Left lung (tissue), 10 donors: ENCODE measurements around the gene DDX11. TPM values are rescaled to one million over a fixed set of nuclear protein-coding genes. Genes with fewer than 3 reads are reported as not detected.
"Not testable (repeated sequence)": the region's sequence is repeated elsewhere in the genome, so short reads cannot be mapped to it uniquely, and the experiment has no call there.

Experiments
- ATAC-seq: fragments of 200-7000 bp; cut with Tn5 transposase; one replicate; pipeline ENCODE4 v1.9.1; 2020; ENCODE audit warnings: moderate library complexity
- DNase-seq, 4 donors: peaks; one replicate each; pipeline ENCODE4 v3.0.0-alpha.2; 2013 to 2020
- H3K27ac ChIP-seq, 2 donors: fragments of 200-600 bp; sonication (generic) in 1 of 2; one replicate each; pipeline versions ENCODE4 v1.5.0 to v1.8.0; 2020 to 2021
- H3K27me3 ChIP-seq, 2 donors: fragments of 200-600 bp; sonication (generic) in 1 of 2; one replicate each; pipeline versions ENCODE4 v1.5.0 to v1.8.0; 2020 to 2021
- H3K36me3 ChIP-seq, 2 donors: fragments of 200-600 bp; sonication (generic) in 1 of 2; one replicate each; pipeline versions ENCODE4 v1.5.0 to v1.8.0; 2020 to 2021
- H3K4me1 ChIP-seq, 2 donors: fragments of 200-600 bp; one replicate each; pipeline ENCODE4 v1.8.0; 2021
- H3K4me3 ChIP-seq, 2 donors: fragments of 200-600 bp; sonication (generic) in 1 of 2; one replicate each; pipeline versions ENCODE4 v1.5.0 to v1.8.0; 2020 to 2021; ENCODE audit warnings: mild to moderate bottlenecking in 1 of 2
- H3K9me3 ChIP-seq, 2 donors: fragments of 200-600 bp; sonication (generic) in 1 of 2; one replicate each; pipeline versions ENCODE4 v1.5.0 to v1.8.0; 2020 to 2021
- CTCF ChIP-seq, 2 donors: fragments of 200-600 bp; sonication (generic) in 1 of 2; IDR thresholded peaks; one replicate each; pipeline versions ENCODE4 v1.5.0 to v1.8.0; 2021; ENCODE audit warnings: antibody characterized with exemption in 2 of 2
- intact Hi-C, 2 donors: fragments of 100-400 bp; cut with DNase I; formaldehyde crosslinking; loops; one replicate each; pipeline versions ENCODE4 v1.11.2 to v1.14.2; 2022
- polyA plus RNA-seq, 6 donors: library from polyadenylated mRNA; unstranded; fragments of 120-200 nt; gene quantifications; one replicate each; pipeline ENCODE4 v1.2.1, GENCODE V29; 2013; ENCODE audit not compliant: insufficient read length in 6 of 6
- total RNA-seq, 2 donors: library from RNA; stranded (reverse); fragmentation: NEBNext Ultra II Directional; extraction: Animal tissue kit (Norgen Biotek cat#: 25700); gene quantifications; one replicate each; pipeline ENCODE4 v1.2.1, GENCODE V29; 2021
- donor health status: DM: no; HTN: yes; CAD: no.
- donor health status: DM: no; HTN: no; CAD: no.

DDX11 gene
- total and polyA plus RNA-seq, 8 donors = 42.0 to 109 (median 72.6) TPM

- DNase-seq, H3K36me3 ChIP-seq, intact Hi-C loops, ATAC-seq, H3K9me3 ChIP-seq, H3K27ac ChIP-seq, H3K4me1 ChIP-seq, H3K27me3 ChIP-seq, H3K4me3 ChIP-seq: not testable (repeated sequence)
Measured at GRCh38 chr12:31053944-31054343, 19.7 kb upstream of the DDX11 start.

GRCh38 chr12:31057671-31058070, 16.0 kb upstream of the DDX11 start:
- H3K27ac ChIP-seq = no peak overlapping the region
- no peaks in the 10 kb centered on the region for H3K36me3 ChIP-seq
- intact Hi-C loops = no loop called here
- no peak for TF ChIP-seq CTCF (IDR thresholded peaks at IDR 0.05)
- H3K4me1 ChIP-seq = no peaks in the 10 kb centered on the region
- no peak for ATAC-seq
- no peaks in the 10 kb centered on the region for H3K9me3 ChIP-seq
- no peaks in the 10 kb centered on the region for H3K27me3 ChIP-seq
- DNase-seq = no peak
- H3K4me3 ChIP-seq = no peak overlapping the region

- DNase-seq, H3K27me3 ChIP-seq, H3K36me3 ChIP-seq, H3K27ac ChIP-seq, ATAC-seq, H3K4me3 ChIP-seq, H3K9me3 ChIP-seq, H3K4me1 ChIP-seq, intact Hi-C loops: not testable (repeated sequence)
Measured at GRCh38 chr12:31066196-31066595, 7.5 kb upstream of the DDX11 start.

- DNase-seq, H3K27me3 ChIP-seq, H3K27ac ChIP-seq, H3K4me3 ChIP-seq, H3K4me1 ChIP-seq, intact Hi-C loops, H3K36me3 ChIP-seq, H3K9me3 ChIP-seq, ATAC-seq: not testable (repeated sequence)
Measured at GRCh38 chr12:31067656-31068055, 6.0 kb upstream of the DDX11 start.

- DNase-seq, ATAC-seq, intact Hi-C loops: not testable (repeated sequence)
Measured at GRCh38 chr12:31070971-31071740, 2.5 kb upstream of the DDX11 start.

GRCh38 chr12:31072962-31073361, 698 bp upstream of the DDX11 start:
- H3K36me3 ChIP-seq, H3K4me1 ChIP-seq, H3K27me3 ChIP-seq, H3K9me3 ChIP-seq, DNase-seq, intact Hi-C loops, H3K27ac ChIP-seq: not testable (repeated sequence)
- H3K4me3 ChIP-seq = peak overlapping the region; percentile 63 to 65
- peak; percentile 25 for ATAC-seq

More at GRCh38 chr12:31070971-31071740, 2.5 kb upstream of the DDX11 start:
- H3K4me3 ChIP-seq, H3K27me3 ChIP-seq, H3K27ac ChIP-seq, H3K36me3 ChIP-seq, H3K9me3 ChIP-seq, H3K4me1 ChIP-seq: not testable (repeated sequence)

GRCh38 chr12:31074333-31074874, 744 bp downstream of the DDX11 start:
- ATAC-seq (peak; percentile 52), DNase-seq (peak in 1 of 4 donors; percentile 7)
- H3K27me3 ChIP-seq, H3K4me1 ChIP-seq, H3K9me3 ChIP-seq, H3K36me3 ChIP-seq, intact Hi-C loops: not testable (repeated sequence)
- peak in 1 of 2 donors; percentile 26 for TF ChIP-seq CTCF (IDR thresholded peaks at IDR 0.05)
- H3K27ac ChIP-seq = peak overlapping the region; percentile 83 to 89
- peak overlapping the region; percentile 63 to 65 for H3K4me3 ChIP-seq

GRCh38 chr12:31076150-31076549, 2.5 kb downstream of the DDX11 start:
- H3K4me1 ChIP-seq, H3K36me3 ChIP-seq, intact Hi-C loops, DNase-seq, H3K9me3 ChIP-seq, ATAC-seq, H3K27ac ChIP-seq, H3K4me3 ChIP-seq, H3K27me3 ChIP-seq: not testable (repeated sequence)

GRCh38 chr12:31077095-31077494, 3.4 kb downstream of the DDX11 start:
- H3K9me3 ChIP-seq, intact Hi-C loops, H3K27me3 ChIP-seq, ATAC-seq, H3K36me3 ChIP-seq, H3K4me1 ChIP-seq, H3K27ac ChIP-seq, H3K4me3 ChIP-seq, DNase-seq: not testable (repeated sequence)

- intact Hi-C loops, H3K27ac ChIP-seq, DNase-seq, ATAC-seq, H3K4me3 ChIP-seq, H3K27me3 ChIP-seq, H3K4me1 ChIP-seq, H3K9me3 ChIP-seq, H3K36me3 ChIP-seq: not testable (repeated sequence)
Measured at GRCh38 chr12:31077998-31078397, 4.3 kb downstream of the DDX11 start.

- intact Hi-C loops, DNase-seq, ATAC-seq, H3K36me3 ChIP-seq, H3K4me3 ChIP-seq, H3K4me1 ChIP-seq, H3K27ac ChIP-seq, H3K27me3 ChIP-seq, H3K9me3 ChIP-seq: not testable (repeated sequence)
Measured at GRCh38 chr12:31079421-31079820, 5.8 kb downstream of the DDX11 start.
